K562 (cell line): ENCODE data around the gene OR1E2. TPM values are rescaled to one million over a fixed set of nuclear protein-coding genes. Genes with fewer than 3 reads are reported as not detected.

Experiments
- ATAC-seq: fragments of 200-7000 bp; cut with Tn5 transposase; 3 replicates; pipeline ENCODE4 v1.9.1; 2020; ENCODE audit warnings: moderate library complexity
- BruUV-seq: library from RNA; stranded (reverse); fragments of 400-500 nt; replicated peaks from 2 replicates; lab custom pipeline; 2021; lab: Mats Ljungman, UMichigan
- CTCF ChIA-PET: fragments of 300-600 bp; formaldehyde crosslinking; extraction: SDS; loops from one replicate; lab custom pipeline; 2021; ENCODE audit warnings: low intra/inter-chr PET ratio; lab: Yijun Ruan, JAX
- POLR2A ChIA-PET: fragments of 300-600, 350-650 bp; sonication (Branson Sonifier 250); formaldehyde crosslinking; extraction: SDS; loops from one replicate; lab custom pipeline; 2021; ENCODE audit warnings: antibody characterized with exemption, inconsistent platforms; lab: Yijun Ruan, JAX
- DNase-seq, 4 experiments: peaks; one replicate each; pipeline versions ENCODE4 v3.0.0 to v3.0.0-alpha.2; 2011 to 2018; ENCODE audit warnings: low spot score in 3 of 4, mixed read lengths in 3 of 4; ENCODE audit errors: extremely low read depth in 1 of 4
- FAIRE-seq: peaks from 2 replicates; lab custom pipeline; 2011; peaks lifted over from hg19 to GRCh38; lab: Jason Lieb, UNC
- H2AFZ ChIP-seq: 2 replicates; pipeline ENCODE4 v1.6.0; 2011; ENCODE audit warnings: low read depth, low read length, control low read depth, inconsistent platforms
- H3K27ac ChIP-seq: fragments of 200-600 bp; 3 replicates; pipeline ENCODE4 v1.8.0; 2011; ENCODE audit warnings: low read depth, mild to moderate bottlenecking, control low read depth, inconsistent platforms, low read length, moderate library complexity, mixed read lengths; ENCODE audit errors: extremely low read depth
- H3K27me3 ChIP-seq, 2 experiments: fragments of 300-600 bp in 1 of 2; 2 replicates in 1 of 2; 3 replicates in 1 of 2; pipeline versions ENCODE4 v1.6.0 to v1.8.0; 2011; ENCODE audit warnings: inconsistent platforms in 2 of 2, low read length in 2 of 2, mild to moderate bottlenecking in 1 of 2, mixed read lengths in 1 of 2, moderate library complexity in 1 of 2; ENCODE audit not compliant: control insufficient read depth in 2 of 2, insufficient read depth in 2 of 2
- H3K36me3 ChIP-seq: fragments of 300-600 bp; 3 replicates; pipeline ENCODE4 v1.8.0; 2011; ENCODE audit warnings: mild to moderate bottlenecking, low read length, inconsistent platforms; ENCODE audit not compliant: control insufficient read depth, insufficient read depth
- H3K4me1 ChIP-seq, 2 experiments: fragments of 200-600 bp in 1 of 2; replicated peaks in 1 of 2; 2 replicates in 1 of 2; 3 replicates in 1 of 2; pipeline versions ENCODE4 v1.5.1 to v1.8.0; 2011; ENCODE audit warnings: inconsistent platforms in 2 of 2, low read length in 2 of 2, mild to moderate bottlenecking in 1 of 2, mixed read lengths in 1 of 2, moderate library complexity in 1 of 2; ENCODE audit not compliant: control insufficient read depth in 2 of 2, insufficient read depth in 2 of 2
- H3K4me2 ChIP-seq: 2 replicates; pipeline ENCODE4 v1.6.1; 2011; ENCODE audit warnings: low read length, control low read depth, inconsistent platforms, mixed read lengths; ENCODE audit not compliant: insufficient read depth
- H3K4me3 ChIP-seq: fragments of 200-600 bp; sonication (generic), shearing (Covaris generic); 2 replicates; pipeline ENCODE4 v1.5.1; 2016; ENCODE audit warnings: control low read depth, inconsistent platforms
- H3K79me2 ChIP-seq: fragments of 200-600 bp; 3 replicates; pipeline ENCODE4 v1.8.0; 2011; ENCODE audit warnings: low read length, inconsistent platforms; ENCODE audit not compliant: control insufficient read depth, insufficient read depth
- H3K9ac ChIP-seq, 2 experiments: 2 replicates each; pipeline versions ENCODE4 v1.6.0 to v1.6.1; 2011; ENCODE audit warnings: low read depth in 2 of 2, low read length in 2 of 2, control low read depth in 1 of 2, inconsistent platforms in 1 of 2, mild to moderate bottlenecking in 1 of 2, mixed read lengths in 1 of 2; ENCODE audit not compliant: insufficient read depth in 1 of 2
- H3K9me1 ChIP-seq: one replicate; pipeline ENCODE4 v1.6.0; 2011; ENCODE audit warnings: inconsistent platforms, mild to moderate bottlenecking, low read length, moderate library complexity; ENCODE audit not compliant: control insufficient read depth, insufficient read depth
- H3K9me3 ChIP-seq: replicated peaks from 2 replicates; pipeline ENCODE4 v1.5.1; 2011; ENCODE audit warnings: low read depth, low read length, inconsistent platforms; ENCODE audit not compliant: control insufficient read depth, insufficient read depth
- H4K20me1 ChIP-seq: replicated peaks from 2 replicates; pipeline ENCODE4 v1.6.1; 2011; ENCODE audit warnings: low read length, inconsistent platforms, mixed read lengths; ENCODE audit not compliant: control insufficient read depth, insufficient read depth
- ARID2 ChIP-seq: fragments of 450-650 bp; IDR thresholded peaks from 2 replicates; pipeline ENCODE4 v1.6.1; 2017; ENCODE audit warnings: antibody characterized with exemption, mild to moderate bottlenecking
- C11orf30 ChIP-seq: fragments of 450-650 bp; IDR thresholded peaks from 2 replicates; pipeline ENCODE4 v1.6.1; 2016; ENCODE audit warnings: low read depth, mild to moderate bottlenecking
- HOXB6 ChIP-seq: fragments of 250-450 bp; sonication (Bioruptor Pico); IDR thresholded peaks from 2 replicates; pipeline ENCODE4 v1.5.1; 2022; ENCODE audit warnings: mild to moderate bottlenecking, borderline replicate concordance
- MCM2 ChIP-seq: fragments of 450-650 bp; IDR thresholded peaks from 2 replicates; pipeline ENCODE4 v1.6.1; 2017; ENCODE audit warnings: low read depth, mild to moderate bottlenecking
- NFIC ChIP-seq: fragments of 450-650 bp; IDR thresholded peaks from 2 replicates; pipeline ENCODE4 v1.6.1; 2017; ENCODE audit warnings: mild to moderate bottlenecking, inconsistent platforms
- NRF1 ChIP-seq, 2 experiments: fragments of 450-650 bp; IDR thresholded peaks in 1 of 2; conservative IDR thresholded peaks in 1 of 2; 2 replicates each; pipeline ENCODE4 v1.6.1; 2014; ENCODE audit warnings: mild to moderate bottlenecking in 2 of 2
- RBM15 ChIP-seq: fragments of 200-400 bp; formaldehyde crosslinking; IDR thresholded peaks from 2 replicates; pipeline ENCODE4 v1.6.1; 2018; ENCODE audit warnings: mild to moderate bottlenecking, low read length, moderate library complexity; ENCODE audit not compliant: insufficient read depth
- ZNF121 ChIP-seq: sonication (generic); formaldehyde crosslinking; conservative IDR thresholded peaks from 2 replicates; pipeline ENCODE4 v1.8.0; 2022; ENCODE audit warnings: missing genetic modification reagents
- ZNF3 ChIP-seq: fragments of 250-450 bp; sonication (Bioruptor Pico); IDR thresholded peaks from 2 replicates; pipeline ENCODE4 v1.5.0; 2021; ENCODE audit warnings: mild to moderate bottlenecking, moderate library complexity
- ZNF79 ChIP-seq: fragments of 250-450 bp; sonication (Bioruptor Pico); IDR thresholded peaks from 2 replicates; pipeline ENCODE4 v1.4.0; 2020; ENCODE audit warnings: low read depth, mild to moderate bottlenecking, moderate library complexity
- WGBS: fragments of 100-300 bp; shearing (Covaris generic); methylation state at CpG from one replicate; pipeline ENCODE4 v1.1.6; 2016; ENCODE audit warnings: low coverage, mixed read lengths; ENCODE audit not compliant: insufficient coverage; ENCODE audit errors: missing lambda C conversion rate; 5-methylcytosine and 5-hydroxymethylcytosine counted together
- in situ Hi-C: fragments of 300-500 bp; cut with MboI; formaldehyde crosslinking; loops from 4 replicates; pipeline ENCODE4 v1.15.0; 2018; ENCODE audit warnings: inconsistent platforms, mixed read lengths
- intact Hi-C: fragments of 100-400 bp; cut with micrococcal nuclease; formaldehyde crosslinking; loops from 2 replicates; pipeline ENCODE4 v1.14.2; 2022
- polyA plus RNA-seq, 8 experiments: library from polyadenylated mRNA; depleted of rRNA in 4 of 8; stranded (reverse) in 5 of 8; unstranded in 3 of 8; fragments of >200 nt; fragmentation: Nextera tagmentation in 2 of 8; fragmentation: Illumina TruSeq in 1 of 8; extraction: Ambion mirVana in 2 of 8; extraction: Trizol in 1 of 8; gene quantifications; 2 replicates each; pipeline versions ENCODE4 v1.2.1 to v1.2.3, GENCODE V29; 2011 to 2014; ENCODE audit warnings: inconsistent platforms in 1 of 8, missing spikeins in 1 of 8
- total RNA-seq, 7 experiments: library from RNA; depleted of rRNA in 6 of 7; stranded (reverse); fragments of >200 nt in 6 of 7; fragmentation: Illumina TruSeq in 2 of 7; extraction: Trizol in 2 of 7; gene quantifications; 2 replicates each; pipeline versions ENCODE4 v1.2.1 to v1.2.3, GENCODE V29; 2011 to 2021; ENCODE audit warnings: low replicate concordance in 1 of 7
- TF ChIP-seq, protein P1 (sequence below): fragments of 250-450 bp; sonication (Bioruptor Pico); IDR thresholded peaks from 2 replicates; pipeline ENCODE4 v1.4.0; 2020; ENCODE audit warnings: mild to moderate bottlenecking
- TF ChIP-seq, protein P2 (sequence below): fragments of 250-450 bp; sonication (Bioruptor Pico); IDR thresholded peaks from 2 replicates; pipeline ENCODE4 v1.4.0; 2020; ENCODE audit warnings: mild to moderate bottlenecking, moderate library complexity

OR1E2 gene
- total and polyA plus RNA-seq, 9 of the 15 experiments (the other 6 are each of a cell fraction or from before 2014, with no cell fraction given): not detected

DNA sequence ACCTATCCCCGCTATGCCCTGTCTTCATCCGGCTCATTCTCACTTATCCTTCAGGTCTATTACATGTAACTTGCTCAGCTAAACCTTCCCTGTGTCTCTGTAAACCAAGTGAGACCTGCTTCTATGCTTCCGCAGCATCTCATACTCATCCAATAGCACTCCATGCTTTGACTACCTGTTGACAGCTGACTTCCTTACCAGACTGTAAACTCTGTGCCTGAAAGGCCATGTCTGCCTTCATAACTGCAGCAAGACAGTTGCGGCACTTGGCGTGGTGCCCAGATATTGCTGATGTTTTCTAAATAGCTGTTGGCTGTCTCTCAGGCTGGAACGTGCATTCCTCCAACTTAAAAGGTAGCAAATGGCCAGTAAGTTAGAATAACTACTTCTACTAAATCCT is 33.6 kb downstream of the OR1E2 start:
- no peak overlapping the region for H3K4me2 ChIP-seq
- DNase-seq: no peak
- WGBS: 2% methylated on average over 6 of the region's 6 CpGs
- no peak for TF ChIP-seq ZNF79
- TF ChIP-seq NFIC: peak; percentile 8; the same call in 1 of the 2 replicates
- TF ChIP-seq, protein P1, sequence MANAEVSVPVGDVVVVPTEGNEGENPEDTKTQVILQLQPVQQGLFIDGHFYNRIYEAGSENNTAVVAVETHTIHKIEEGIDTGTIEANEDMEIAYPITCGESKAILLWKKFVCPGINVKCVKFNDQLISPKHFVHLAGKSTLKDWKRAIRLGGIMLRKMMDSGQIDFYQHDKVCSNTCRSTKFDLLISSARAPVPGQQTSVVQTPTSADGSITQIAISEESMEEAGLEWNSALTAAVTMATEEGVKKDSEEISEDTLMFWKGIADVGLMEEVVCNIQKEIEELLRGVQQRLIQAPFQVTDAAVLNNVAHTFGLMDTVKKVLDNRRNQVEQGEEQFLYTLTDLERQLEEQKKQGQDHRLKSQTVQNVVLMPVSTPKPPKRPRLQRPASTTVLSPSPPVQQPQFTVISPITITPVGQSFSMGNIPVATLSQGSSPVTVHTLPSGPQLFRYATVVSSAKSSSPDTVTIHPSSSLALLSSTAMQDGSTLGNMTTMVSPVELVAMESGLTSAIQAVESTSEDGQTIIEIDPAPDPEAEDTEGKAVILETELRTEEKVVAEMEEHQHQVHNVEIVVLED (CRISPR knock-in tag): no peak
- TF ChIP-seq ARID2: no peak
- intact Hi-C loops: no loop called here
- no peaks in the 10 kb centered on the region for H3K9me3 ChIP-seq
- CTCF ChIA-PET: no interaction called here
- no peaks in the 10 kb centered on the region for H4K20me1 ChIP-seq
- H2AFZ ChIP-seq: no peak overlapping the region
- POLR2A ChIA-PET: no interaction called here
- H3K36me3 ChIP-seq: no peaks in the 10 kb centered on the region
- H3K79me2 ChIP-seq: no peaks in the 10 kb centered on the region
- no peaks in the 10 kb centered on the region for H3K4me1 ChIP-seq
- no peak overlapping the region for H3K4me3 ChIP-seq
- FAIRE-seq: no peak
- in situ Hi-C loops: no loop called here
- no TSS peak for BruUV-seq
- H3K27ac ChIP-seq: no peak overlapping the region
- H3K9ac ChIP-seq: no peak overlapping the region
- no peak for ATAC-seq
- no peaks in the 10 kb centered on the region for H3K9me1 ChIP-seq
- no peaks in the 10 kb centered on the region for H3K27me3 ChIP-seq

DNA sequence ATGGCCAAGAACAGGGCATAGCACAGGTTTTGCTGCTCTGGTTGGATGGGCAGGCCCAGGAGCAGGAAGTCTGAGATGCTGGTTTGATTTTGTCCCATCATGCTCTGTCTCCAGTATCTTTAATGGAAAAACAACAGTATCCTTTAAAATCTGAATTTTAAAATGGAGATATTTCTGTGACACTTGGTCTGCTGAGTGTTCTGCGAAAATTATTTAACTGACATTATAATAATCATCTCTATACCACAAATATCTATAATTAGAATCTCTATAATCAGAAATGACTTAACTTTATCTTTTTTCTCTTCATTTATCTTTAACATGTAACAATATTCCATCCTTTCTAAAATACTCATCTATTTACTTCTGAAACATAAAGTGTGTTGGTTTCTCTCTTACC is 35.3 kb downstream of the OR1E2 start, which contains the start of gene OR1E1:
Gene OR1E1 (minus strand): TSS at position 101 of the 400 bp plus-strand sequence. CDS start 0 bp downstream, at position 101.
- ATAC-seq (no peak), FAIRE-seq (no peak), DNase-seq (no peak)
- H2AFZ ChIP-seq: no peak within 1 kb of the TSS
- CTCF ChIA-PET: no interaction called here
- no peak within 1 kb of the TSS for H3K4me3 ChIP-seq
- no peak within 1 kb of the TSS for H3K4me2 ChIP-seq
- H3K79me2 ChIP-seq: no peaks in the 10 kb centered on the region
- no peak within 1 kb of the TSS for H3K9ac ChIP-seq
- POLR2A ChIA-PET: no interaction called here
- no TSS peak for BruUV-seq
- in situ Hi-C loops: no loop called here
- no peaks in the 10 kb centered on the region for H3K9me3 ChIP-seq
- H4K20me1 ChIP-seq: no peaks in the 10 kb centered on the region
- H3K9me1 ChIP-seq: no peaks in the 10 kb centered on the region
- no peak within 1 kb of the TSS for H3K27ac ChIP-seq
- WGBS: 0% methylated on average over 1 of the region's 1 CpG
- no peaks in the 10 kb centered on the region for H3K36me3 ChIP-seq
- no peaks in the 10 kb centered on the region for H3K4me1 ChIP-seq
- intact Hi-C loops: no loop called here
- no peaks in the 10 kb centered on the region for H3K27me3 ChIP-seq
- TF ChIP-seq NRF1 (conservative IDR thresholded peaks at IDR 0.05 in 1 of 2, IDR thresholded peaks at IDR 0.05 in 1 of 2) (no peak), ZNF121 (CRISPR knock-in tag) (no peak), MCM2 (no peak), RBM15 (no peak), HOXB6 (CRISPR knock-in tag) (no peak), C11orf30 (no peak), ZNF3 (CRISPR knock-in tag) (no peak)
- TF ChIP-seq, protein P2, sequence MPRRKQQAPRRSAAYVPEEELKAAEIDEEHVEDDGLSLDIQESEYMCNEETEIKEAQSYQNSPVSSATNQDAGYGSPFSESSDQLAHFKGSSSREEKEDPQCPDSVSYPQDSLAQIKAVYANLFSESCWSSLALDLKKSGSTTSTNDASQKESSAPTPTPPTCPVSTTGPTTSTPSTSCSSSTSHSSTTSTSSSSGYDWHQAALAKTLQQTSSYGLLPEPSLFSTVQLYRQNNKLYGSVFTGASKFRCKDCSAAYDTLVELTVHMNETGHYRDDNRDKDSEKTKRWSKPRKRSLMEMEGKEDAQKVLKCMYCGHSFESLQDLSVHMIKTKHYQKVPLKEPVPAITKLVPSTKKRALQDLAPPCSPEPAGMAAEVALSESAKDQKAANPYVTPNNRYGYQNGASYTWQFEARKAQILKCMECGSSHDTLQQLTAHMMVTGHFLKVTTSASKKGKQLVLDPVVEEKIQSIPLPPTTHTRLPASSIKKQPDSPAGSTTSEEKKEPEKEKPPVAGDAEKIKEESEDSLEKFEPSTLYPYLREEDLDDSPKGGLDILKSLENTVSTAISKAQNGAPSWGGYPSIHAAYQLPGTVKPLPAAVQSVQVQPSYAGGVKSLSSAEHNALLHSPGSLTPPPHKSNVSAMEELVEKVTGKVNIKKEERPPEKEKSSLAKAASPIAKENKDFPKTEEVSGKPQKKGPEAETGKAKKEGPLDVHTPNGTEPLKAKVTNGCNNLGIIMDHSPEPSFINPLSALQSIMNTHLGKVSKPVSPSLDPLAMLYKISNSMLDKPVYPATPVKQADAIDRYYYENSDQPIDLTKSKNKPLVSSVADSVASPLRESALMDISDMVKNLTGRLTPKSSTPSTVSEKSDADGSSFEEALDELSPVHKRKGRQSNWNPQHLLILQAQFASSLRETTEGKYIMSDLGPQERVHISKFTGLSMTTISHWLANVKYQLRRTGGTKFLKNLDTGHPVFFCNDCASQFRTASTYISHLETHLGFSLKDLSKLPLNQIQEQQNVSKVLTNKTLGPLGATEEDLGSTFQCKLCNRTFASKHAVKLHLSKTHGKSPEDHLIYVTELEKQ (CRISPR knock-in tag): no peak
